Spleen (tissue), 11 donors: ENCODE results near the gene KRTAP12-1. TPM values are rescaled to one million over a fixed set of nuclear protein-coding genes. Genes with fewer than 3 reads are reported as not detected.

ENCODE experiments used
- DNase-seq: peaks from one replicate; pipeline ENCODE4 v3.0.0-alpha.2; 2020
- H3K27ac ChIP-seq, 8 donors: fragments of 200-600 bp; sonication (generic) in 7 of 8; 1 replicate in 4 of 8; 2 replicates in 4 of 8; pipeline versions ENCODE4 v1.5.0 to v1.8.0; 2016 to 2021; ENCODE audit warnings: inconsistent platforms in 4 of 8, mild to moderate bottlenecking in 4 of 8, moderate library complexity in 1 of 8
- H3K27me3 ChIP-seq, 7 donors: fragments of 200-600 bp; sonication (generic) in 6 of 7; replicated peaks in 1 of 7; 1 replicate in 4 of 7; 2 replicates in 3 of 7; pipeline versions ENCODE4 v1.5.0 to v1.8.0; 2016 to 2021; ENCODE audit warnings: inconsistent platforms in 3 of 7, mild to moderate bottlenecking in 1 of 7
- H3K36me3 ChIP-seq, 6 donors: fragments of 200-600 bp; sonication (generic) in 5 of 6; 1 replicate in 4 of 6; 2 replicates in 2 of 6; pipeline versions ENCODE4 v1.5.0 to v1.8.0; 2016 to 2021; ENCODE audit warnings: inconsistent platforms in 2 of 6
- H3K4me1 ChIP-seq, 6 donors: fragments of 200-600 bp; sonication (generic) in 5 of 6; 1 replicate in 3 of 6; 2 replicates in 3 of 6; pipeline versions ENCODE4 v1.5.0 to v1.8.0; 2016 to 2021; ENCODE audit warnings: inconsistent platforms in 3 of 6
- H3K4me3 ChIP-seq, 8 donors: fragments of 200-600 bp; sonication (generic) in 7 of 8; 1 replicate in 4 of 8; 2 replicates in 4 of 8; pipeline versions ENCODE4 v1.5.0 to v1.8.0; 2016 to 2021; ENCODE audit warnings: inconsistent platforms in 4 of 8, mild to moderate bottlenecking in 4 of 8, moderate library complexity in 2 of 8
- H3K9me3 ChIP-seq, 8 donors: fragments of 200-600 bp; sonication (generic) in 7 of 8; 1 replicate in 4 of 8; 2 replicates in 4 of 8; pipeline versions ENCODE4 v1.5.0 to v1.8.0; 2016 to 2021; ENCODE audit warnings: inconsistent platforms in 4 of 8
- POLR2A ChIP-seq, 3 donors: fragments of 450-650 bp; IDR thresholded peaks; one replicate each; pipeline ENCODE4 v1.5.1; 2017; ENCODE audit warnings: antibody characterized with exemption in 3 of 3, mild to moderate bottlenecking in 1 of 3
- POLR2AphosphoS5 ChIP-seq, 3 donors: sonication (generic); formaldehyde crosslinking; IDR thresholded peaks; one replicate each; pipeline ENCODE4 v1.5.1; 2017; ENCODE audit warnings: antibody characterized with exemption in 3 of 3
- WGBS, 5 donors: extraction: QIAGEN DNeasy Blood & Tissue Kit in 3 of 5; methylation state at CpG; one replicate each; pipeline versions ENCODE4 v1.1.5 to v1.1.7; 2013 to 2018; 5-methylcytosine and 5-hydroxymethylcytosine counted together
- intact Hi-C: fragments of 100-400 bp; cut with DNase I; formaldehyde crosslinking; loops from one replicate; pipeline ENCODE4 v1.15.0; 2023; ENCODE audit warnings: low total_unique reads
- polyA plus RNA-seq, 3 donors: library from polyadenylated mRNA; stranded (reverse); fragments of 200-250 nt; gene quantifications; one replicate each; pipeline ENCODE4 v1.2.1, GENCODE V29; 2013
- small RNA-seq, 4 donors: library from RNA; depleted of rRNA; stranded (forward); fragments of <200 nt; gene quantifications; one replicate each; pipeline ENCODE3, GENCODE V24; 2016
- total RNA-seq, 7 donors: library from RNA; depleted of rRNA in 3 of 7; stranded (reverse); fragments of >200 nt in 3 of 7; fragmentation: NEBNext Ultra II Directional in 4 of 7; extraction: Animal tissue kit (Norgen Biotek cat#: 25700) in 4 of 7; gene quantifications; one replicate each; pipeline versions ENCODE4 v1.1.0 to v1.2.1, GENCODE V29; 2016 to 2021
- TF ChIP-seq, protein P1 (sequence below), 11 experiments: fragments of 200-600 bp in 7 of 11; fragments of 450-650 bp in 4 of 11; sonication (generic) in 4 of 11; IDR thresholded peaks in 8 of 11; conservative IDR thresholded peaks in 3 of 11; 1 replicate in 7 of 11; 2 replicates in 4 of 11; pipeline versions ENCODE4 v1.4.0 to v1.8.0; 2016 to 2021; ENCODE audit warnings: antibody characterized with exemption in 11 of 11, inconsistent platforms in 4 of 11, mild to moderate bottlenecking in 1 of 11
- donor health status: healthy with polysubstance abuse.
- donor health status: DM: no; HTN: no; CAD: no; lungs with moderate emphysema.
- donor health status: DM: no; HTN: no; CAD: no.
- donor health status: Bipolar disorder and iron deficiency.
- donor health status: healthy.
- donor health status: DM: no; HTN: no; CAD: no.
- donor health status: DM: yes; HTN: yes; CAD: no.

KRTAP12-1 gene
- total and polyA plus RNA-seq, 10 donors = not detected

- 48 to 74% (median 67%) methylated on average over 12 to 21 of the region's 21 CpGs for WGBS, 5 donors
- H3K4me1 ChIP-seq = no peaks in the 10 kb centered on the region
- no peak within 1 kb of the TSS for H3K27ac ChIP-seq
- H3K9me3 ChIP-seq = peaks cover 2 to 35% (median 22%) of the 10 kb centered on the region in 8 donors
- no peaks in the 10 kb centered on the region for H3K36me3 ChIP-seq
- H3K4me3 ChIP-seq = no peak within 1 kb of the TSS
- DNase-seq = no peak
- peaks cover 0 to 46% (median 4%) of the 10 kb centered on the region in 7 donors for H3K27me3 ChIP-seq
- TF ChIP-seq POLR2A (IDR thresholded peaks at IDR 0.05) = no peak
- intact Hi-C loops = no loop called here
Measured at GRCh38 chr21:44637018-44637850, 44.7 kb downstream of the KRTAP12-1 start, which contains the start of gene KRTAP10-10. TSS of gene KRTAP10-10 (plus strand) at chr21:44637356. CDS start at chr21:44637418, 62 bp downstream.

DNA sequence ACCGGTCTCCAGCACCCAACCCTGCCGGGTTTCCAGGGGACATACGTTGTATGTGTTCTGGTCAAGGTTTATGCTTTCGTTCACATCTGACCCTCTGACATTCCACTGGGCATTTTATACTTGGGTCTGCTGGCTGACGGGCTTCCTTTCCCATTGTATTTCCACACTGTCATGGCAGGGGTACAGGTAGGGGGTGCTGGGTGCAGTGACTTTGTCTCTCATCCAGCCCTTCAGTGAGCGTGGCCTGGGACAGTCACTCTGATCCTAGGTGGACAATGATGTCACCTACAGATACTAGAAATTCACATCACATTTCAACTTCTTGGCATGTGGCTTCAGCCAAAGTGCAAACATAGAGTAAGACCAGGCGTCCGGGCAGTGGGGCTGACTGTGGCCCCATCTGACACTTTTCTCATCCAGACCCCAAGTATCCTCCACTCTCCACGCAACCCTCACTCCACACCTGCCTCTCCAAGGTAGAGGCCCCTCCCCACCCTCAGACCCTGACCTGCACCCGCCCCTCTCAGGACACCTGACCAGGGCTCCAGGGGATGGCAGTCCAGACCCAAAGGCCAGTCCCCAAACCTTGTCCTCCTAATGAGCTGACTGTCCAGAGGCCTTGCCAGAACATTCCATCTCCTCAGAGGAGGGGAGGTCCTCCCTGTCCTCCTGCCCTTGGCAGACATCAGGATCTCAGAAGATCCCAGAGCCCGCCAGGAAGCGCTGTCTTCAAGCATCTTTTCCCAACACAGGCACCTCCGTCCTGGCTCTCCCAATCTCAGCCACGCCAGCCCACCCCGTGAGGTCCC is 45.5 kb downstream of the KRTAP12-1 start:
- WGBS, 5 donors = 86 to 92% (median 87%) methylated on average over 15 of the region's 15 CpGs
- Histone ChIP-seq H3K36me3 (no peaks in the 10 kb centered on the region), H3K9me3 (peaks cover 6 to 38% (median 27%) of the 10 kb centered on the region in 8 donors), H3K27ac (no peak overlapping the region), H3K27me3 (peaks cover 0 to 46% (median 4%) of the 10 kb centered on the region in 7 donors), H3K4me3 (no peak overlapping the region), H3K4me1 (no peaks in the 10 kb centered on the region)
- DNase-seq = no peak
- intact Hi-C loops = no loop called here
- TF ChIP-seq POLR2A (IDR thresholded peaks at IDR 0.05) (no peak), POLR2AphosphoS5 (IDR thresholded peaks at IDR 0.05) (no peak)
- TF ChIP-seq, protein P1, sequence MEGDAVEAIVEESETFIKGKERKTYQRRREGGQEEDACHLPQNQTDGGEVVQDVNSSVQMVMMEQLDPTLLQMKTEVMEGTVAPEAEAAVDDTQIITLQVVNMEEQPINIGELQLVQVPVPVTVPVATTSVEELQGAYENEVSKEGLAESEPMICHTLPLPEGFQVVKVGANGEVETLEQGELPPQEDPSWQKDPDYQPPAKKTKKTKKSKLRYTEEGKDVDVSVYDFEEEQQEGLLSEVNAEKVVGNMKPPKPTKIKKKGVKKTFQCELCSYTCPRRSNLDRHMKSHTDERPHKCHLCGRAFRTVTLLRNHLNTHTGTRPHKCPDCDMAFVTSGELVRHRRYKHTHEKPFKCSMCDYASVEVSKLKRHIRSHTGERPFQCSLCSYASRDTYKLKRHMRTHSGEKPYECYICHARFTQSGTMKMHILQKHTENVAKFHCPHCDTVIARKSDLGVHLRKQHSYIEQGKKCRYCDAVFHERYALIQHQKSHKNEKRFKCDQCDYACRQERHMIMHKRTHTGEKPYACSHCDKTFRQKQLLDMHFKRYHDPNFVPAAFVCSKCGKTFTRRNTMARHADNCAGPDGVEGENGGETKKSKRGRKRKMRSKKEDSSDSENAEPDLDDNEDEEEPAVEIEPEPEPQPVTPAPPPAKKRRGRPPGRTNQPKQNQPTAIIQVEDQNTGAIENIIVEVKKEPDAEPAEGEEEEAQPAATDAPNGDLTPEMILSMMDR (IDR thresholded peaks at IDR 0.05 in 8 of 11, conservative IDR thresholded peaks at IDR 0.05 in 3 of 11) = no peak

GRCh38 chr21:44632067-44632466 is 49.9 kb downstream of the KRTAP12-1 start:
- no peak overlapping the region for H3K4me3 ChIP-seq
- H3K27ac ChIP-seq = no peak overlapping the region
- WGBS, 5 donors = 82 to 96% (median 90%) methylated on average over 1 of the region's 1 CpG
- H3K27me3 ChIP-seq = peaks cover 0 to 31% (median 0%) of the 10 kb centered on the region in 7 donors
- intact Hi-C loops = no loop called here
- no peak for TF ChIP-seq POLR2AphosphoS5 (IDR thresholded peaks at IDR 0.05)
- no peak for TF ChIP-seq POLR2A (IDR thresholded peaks at IDR 0.05)
- TF ChIP-seq, protein P1 (IDR thresholded peaks at IDR 0.05 in 8 of 11, conservative IDR thresholded peaks at IDR 0.05 in 3 of 11) = no peak
- DNase-seq = no peak
- H3K9me3 ChIP-seq = peaks cover 6 to 47% (median 34%) of the 10 kb centered on the region in 8 donors
- no peaks in the 10 kb centered on the region for H3K36me3 ChIP-seq
- peaks cover 0 to 4% (median 0%) of the 10 kb centered on the region in 6 donors for H3K4me1 ChIP-seq

Small RNA genes within 50 kb of the gene (small RNA-seq; reads per million reads assigned to genes)
- gene KRTAP12-6P = 0 reads per million in 4 donors

Other genes starting within 250 kb of the KRTAP12-1 start
- gene LRRC3, start 226.7 kb downstream of the KRTAP12-1 start, total RNA-seq = 1 to 10 TPM; 1.3 to 4.9 (median 3.4) TPM
- under 1 TPM; 0.24 to 0.86 (median 0.26) TPM for gene LRRC3, start 226.7 kb downstream of the KRTAP12-1 start, polyA plus RNA-seq
- gene KRTAP10-1, start 142.0 kb downstream of the KRTAP12-1 start, total RNA-seq = not detected
- gene KRTAP10-1, start 142.0 kb downstream of the KRTAP12-1 start, polyA plus RNA-seq = not detected
- gene KRTAP10-2, start 130.7 kb downstream of the KRTAP12-1 start, total RNA-seq = not detected
- not detected for gene KRTAP10-2, start 130.7 kb downstream of the KRTAP12-1 start, polyA plus RNA-seq
- not detected for gene KRTAP10-3, start 123.4 kb downstream of the KRTAP12-1 start, total RNA-seq
- not detected for gene KRTAP10-3, start 123.4 kb downstream of the KRTAP12-1 start, polyA plus RNA-seq
- gene KRTAP10-4, start 108.4 kb downstream of the KRTAP12-1 start, total RNA-seq = not detected
- not detected for gene KRTAP10-4, start 108.4 kb downstream of the KRTAP12-1 start, polyA plus RNA-seq
- not detected for gene KRTAP10-5, start 101.6 kb downstream of the KRTAP12-1 start, total RNA-seq
- not detected for gene KRTAP10-5, start 101.6 kb downstream of the KRTAP12-1 start, polyA plus RNA-seq
- gene KRTAP10-6, start 89.7 kb downstream of the KRTAP12-1 start, total RNA-seq = not detected
- gene KRTAP10-6, start 89.7 kb downstream of the KRTAP12-1 start, polyA plus RNA-seq = not detected
- gene KRTAP10-7, start 81.6 kb downstream of the KRTAP12-1 start, total RNA-seq = not detected
- not detected for gene KRTAP10-7, start 81.6 kb downstream of the KRTAP12-1 start, polyA plus RNA-seq
- gene KRTAP10-8, start 70.1 kb downstream of the KRTAP12-1 start, total RNA-seq = not detected
- not detected for gene KRTAP10-8, start 70.1 kb downstream of the KRTAP12-1 start, polyA plus RNA-seq
- gene KRTAP10-9, start 55.1 kb downstream of the KRTAP12-1 start, total RNA-seq = not detected
- not detected for gene KRTAP10-9, start 55.1 kb downstream of the KRTAP12-1 start, polyA plus RNA-seq
- gene KRTAP10-10, start 44.8 kb downstream of the KRTAP12-1 start, total RNA-seq = not detected
- not detected for gene KRTAP10-10, start 44.8 kb downstream of the KRTAP12-1 start, polyA plus RNA-seq
- not detected for gene KRTAP10-11, start 35.7 kb downstream of the KRTAP12-1 start, total RNA-seq
- gene KRTAP10-11, start 35.7 kb downstream of the KRTAP12-1 start, polyA plus RNA-seq = not detected
- not detected for gene KRTAP12-4, start 27.5 kb downstream of the KRTAP12-1 start, total RNA-seq
- gene KRTAP12-4, start 27.5 kb downstream of the KRTAP12-1 start, polyA plus RNA-seq = not detected
- not detected for gene KRTAP12-3, start 24.2 kb downstream of the KRTAP12-1 start, total RNA-seq
- not detected for gene KRTAP12-3, start 24.2 kb downstream of the KRTAP12-1 start, polyA plus RNA-seq
- not detected for gene KRTAP12-2, start 15.2 kb downstream of the KRTAP12-1 start, total RNA-seq
- not detected for gene KRTAP12-2, start 15.2 kb downstream of the KRTAP12-1 start, polyA plus RNA-seq
- not detected for gene KRTAP10-12, start 15.0 kb upstream of the KRTAP12-1 start, total RNA-seq
- not detected for gene KRTAP10-12, start 15.0 kb upstream of the KRTAP12-1 start, polyA plus RNA-seq
- under 1 TPM in 1 of 7 donors, not detected in 6; 0.22 TPM for gene TSPEAR, start 29.4 kb upstream of the KRTAP12-1 start, total RNA-seq
- under 1 TPM in 2 of 3 donors, not detected in 1; 0.02 to 0.03 TPM for gene TSPEAR, start 29.4 kb upstream of the KRTAP12-1 start, polyA plus RNA-seq
- 100 to 1,000 TPM in 3 of 7 donors, 10 to 100 TPM in 4; 81.1 to 125 (median 93.8) TPM for gene UBE2G2, start 119.7 kb upstream of the KRTAP12-1 start, total RNA-seq
- gene UBE2G2, start 119.7 kb upstream of the KRTAP12-1 start, polyA plus RNA-seq = 10 to 100 TPM; 39.4 to 58.0 (median 46.9) TPM
- 100 to 1,000 TPM in 1 of 7 donors, 10 to 100 TPM in 6; 62.2 to 101 (median 68.6) TPM for gene SUMO3, start 135.9 kb upstream of the KRTAP12-1 start, total RNA-seq
- gene SUMO3, start 135.9 kb upstream of the KRTAP12-1 start, polyA plus RNA-seq = 10 to 100 TPM; 38.2 to 90.7 (median 57.9) TPM
- gene PTTG1IP, start 191.5 kb upstream of the KRTAP12-1 start, total RNA-seq = 100 to 1,000 TPM; 121 to 189 (median 165) TPM
- gene PTTG1IP, start 191.5 kb upstream of the KRTAP12-1 start, polyA plus RNA-seq = 10 to 100 TPM; 57.6 to 69.3 (median 64.9) TPM
- 100 to 1,000 TPM; 285 to 754 (median 415) TPM for gene ITGB2, start 238.7 kb upstream of the KRTAP12-1 start, total RNA-seq
- gene ITGB2, start 238.7 kb upstream of the KRTAP12-1 start, polyA plus RNA-seq = 100 to 1,000 TPM in 2 of 3 donors, 10 to 100 TPM in 1; 92.1 to 332 (median 250) TPM